HG03095 (cell line): ENCODE data around the gene SYCP2L.
A peak's percentile ranks its signal among the peaks of the same experiment; 100 is the strongest.
"Not testable (repeated sequence)": the region's sequence is repeated elsewhere in the genome, so short reads cannot be mapped to it uniquely, and the experiment has no call there.

Source experiments
- ATAC-seq: cut with Tn5 transposase; IDR thresholded peaks from one replicate; pipeline ENCODE4 v1.9.1; 2021; ENCODE audit warnings: moderate library complexity; ENCODE audit not compliant: unreplicated experiment

Gene SYCP2L

GRCh38 chr6:10886691-10887502 is at the start of gene SYCP2L:
SYCP2L (plus strand) TSS chr6:10887052; CDS start chr6:10887127, 75 bp downstream.
- ATAC-seq: no peak

GRCh38 chr6:10837622-10837994 is 49.2 kb upstream of the SYCP2L start:
- ATAC-seq: no peak

- peak; percentile 78 for ATAC-seq
Measured at GRCh38 chr6:10837995-10838793, 48.7 kb upstream of the SYCP2L start, which contains the start of gene MAK. MAK (minus strand) TSS chr6:10838539; CDS start chr6:10830648, 7,891 bp downstream.

GRCh38 chr6:10838794-10839333 is 48.0 kb upstream of the SYCP2L start:
- ATAC-seq: peak; percentile 69

- no peak for ATAC-seq
Measured at GRCh38 chr6:10843554-10843953, 43.3 kb upstream of the SYCP2L start.

- no peak for ATAC-seq
Measured at GRCh38 chr6:10847684-10848083, 39.2 kb upstream of the SYCP2L start.

GRCh38 chr6:10849901-10850300 is 37.0 kb upstream of the SYCP2L start:
- no peak for ATAC-seq

- no peak for ATAC-seq
Measured at GRCh38 chr6:10850728-10851127, 36.1 kb upstream of the SYCP2L start.

- no peak for ATAC-seq
Measured at GRCh38 chr6:10852361-10852960, 34.4 kb upstream of the SYCP2L start.

GRCh38 chr6:10853849-10854300 is 33.0 kb upstream of the SYCP2L start:
- not testable (repeated sequence) for ATAC-seq

GRCh38 chr6:10854922-10855632 is 31.8 kb upstream of the SYCP2L start:
- no peak for ATAC-seq

GRCh38 chr6:10857259-10857658 is 29.6 kb upstream of the SYCP2L start:
- no peak for ATAC-seq

GRCh38 chr6:10861086-10861485 is 25.8 kb upstream of the SYCP2L start:
- ATAC-seq: no peak

GRCh38 chr6:10862361-10862760 is 24.5 kb upstream of the SYCP2L start:
- ATAC-seq: no peak

- not testable (repeated sequence) for ATAC-seq
Measured at GRCh38 chr6:10863031-10863430, 23.8 kb upstream of the SYCP2L start.

- ATAC-seq: not testable (repeated sequence)
Measured at GRCh38 chr6:10866709-10867108, 20.1 kb upstream of the SYCP2L start.

GRCh38 chr6:10867952-10868351 is 18.9 kb upstream of the SYCP2L start:
- no peak for ATAC-seq

GRCh38 chr6:10873374-10873773 is 13.5 kb upstream of the SYCP2L start:
- ATAC-seq: no peak

GRCh38 chr6:10874207-10874606 is 12.6 kb upstream of the SYCP2L start:
- ATAC-seq: no peak

GRCh38 chr6:10875026-10875425 is 11.8 kb upstream of the SYCP2L start:
- ATAC-seq: no peak

GRCh38 chr6:10877012-10877411 is 9.8 kb upstream of the SYCP2L start:
- ATAC-seq: no peak
